GM12892 (cell line): ENCODE measurements around the gene FSCN2.

Experiments used
- POLR2A ChIP-seq: IDR thresholded peaks from 2 replicates; pipeline ENCODE4 v1.6.1; 2011; ENCODE audit warnings: low read depth, low read length, control low read depth
- POLR2AphosphoS5 ChIP-seq: IDR thresholded peaks from 2 replicates; pipeline ENCODE4 v1.6.1; 2011; ENCODE audit warnings: low read depth, low read length, control low read depth
- TAF1 ChIP-seq: IDR thresholded peaks from 2 replicates; pipeline ENCODE4 v1.6.1; 2011; ENCODE audit warnings: low read depth, mild to moderate bottlenecking, control low read depth, low read length, borderline replicate concordance

DNA sequence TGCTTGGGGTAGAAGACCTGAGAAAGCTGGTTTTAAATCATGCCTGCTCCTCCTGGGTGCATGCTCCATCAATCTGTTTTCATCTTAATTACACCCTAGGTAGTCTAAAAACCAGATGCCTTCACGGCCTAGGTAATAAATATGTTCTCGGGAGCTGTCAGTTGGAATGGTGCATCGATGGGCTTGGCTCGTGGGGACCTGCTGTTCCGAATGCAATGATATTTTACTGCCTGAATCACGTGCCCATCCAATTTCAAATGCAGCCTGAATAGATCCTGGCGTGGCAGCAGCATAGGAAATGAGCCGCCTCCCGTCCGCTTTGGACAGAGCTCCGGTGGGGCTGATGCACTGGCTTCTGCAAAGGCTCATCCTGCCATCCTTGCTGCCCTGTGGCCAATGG lies 42.8 kb downstream of the FSCN2 start:
- TF ChIP-seq POLR2AphosphoS5 (no peak), POLR2A (no peak), TAF1 (no peak)
